Measurements from ENCODE around the gene ONECUT3.

GRCh38 chr19:1754018-1754635 is 821 bp downstream of the ONECUT3 start:
- no peak for TF ChIP-seq CTCF (tag by site-specific recombination; IDR thresholded peaks at IDR 0.05)
- no peak for TF ChIP-seq ZSCAN18 (tag by site-specific recombination; IDR thresholded peaks at IDR 0.05)
- no peak for TF ChIP-seq GLI4 (tag by site-specific recombination; IDR thresholded peaks at IDR 0.05)
- TF ChIP-seq ZBTB8A (tag by site-specific recombination; IDR thresholded peaks at IDR 0.05): no peak
- no peak for TF ChIP-seq KLF1 (tag by site-specific recombination; IDR thresholded peaks at IDR 0.05)
- TF ChIP-seq PATZ1 (tag by site-specific recombination; IDR thresholded peaks at IDR 0.05): no peak
- TF ChIP-seq ZNF302 (tag by site-specific recombination; IDR thresholded peaks at IDR 0.05; ENCODE audit: low read depth): no peak
- no peak for TF ChIP-seq ZNF791 (tag by site-specific recombination; IDR thresholded peaks at IDR 0.05)
- no peak for TF ChIP-seq ZNF311 (tag by site-specific recombination; IDR thresholded peaks at IDR 0.05; ENCODE audit: borderline replicate concordance)
- no peak for TF ChIP-seq ZNF785 (tag by site-specific recombination; IDR thresholded peaks at IDR 0.05)
- TF ChIP-seq ZNF274 (IDR thresholded peaks at IDR 0.05; ENCODE audit: low read length): no peak
- no peak for TF ChIP-seq ZNF274 (tag by site-specific recombination; IDR thresholded peaks at IDR 0.05; ENCODE audit: borderline replicate concordance)
- no peak for TF ChIP-seq YY1 (tag by site-specific recombination; IDR thresholded peaks at IDR 0.05)

All from HEK293 (cell line).